Neural cell (in vitro differentiated cells): ENCODE data around the gene PHACTR2.

Experiments
- CTCF ChIP-seq: fragments of 450-650 bp; IDR thresholded peaks from 2 replicates; pipeline ENCODE4 v1.5.1; 2014; ENCODE audit warnings: antibody characterized with exemption, mild to moderate bottlenecking, moderate library complexity; ENCODE audit not compliant: poor library complexity, severe bottlenecking
- REST ChIP-seq: IDR thresholded peaks from 2 replicates; pipeline ENCODE4 v1.6.1; 2012; ENCODE audit warnings: borderline replicate concordance

DNA sequence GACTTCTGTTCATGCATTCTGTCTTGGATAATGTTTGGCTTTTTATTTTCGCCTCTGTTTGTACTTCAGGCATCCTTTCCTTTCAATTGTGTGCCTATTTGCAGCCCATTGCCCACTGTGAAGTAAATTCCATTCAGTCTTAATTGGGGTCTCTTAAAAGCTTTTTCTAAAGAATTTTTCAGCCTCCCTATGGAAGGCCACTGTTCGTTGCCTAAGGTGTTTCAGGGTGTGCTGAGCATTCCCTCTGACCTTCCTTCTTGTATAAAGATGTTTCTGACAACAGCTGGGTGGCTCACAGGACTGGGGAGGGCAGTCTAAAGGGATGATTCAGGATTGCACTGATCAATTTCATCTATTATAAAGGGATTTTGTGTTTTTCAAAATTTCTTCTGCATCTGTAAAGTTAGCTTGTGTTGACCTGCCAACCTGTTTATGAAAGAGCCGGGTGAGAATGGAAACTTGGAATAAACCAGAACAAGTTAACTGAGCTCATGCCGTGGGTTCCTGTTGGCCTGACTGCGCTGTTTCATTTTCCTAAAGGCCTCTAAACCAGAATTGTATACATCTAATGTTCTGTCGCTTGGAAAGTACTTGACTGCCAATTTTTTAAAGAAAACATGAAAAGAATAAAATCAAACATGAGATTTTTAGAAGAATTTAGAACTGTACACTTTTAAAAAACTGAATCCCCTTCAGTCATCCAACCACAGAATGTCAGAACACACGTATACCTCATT, 14.3 kb downstream of the PHACTR2 start:
- no peak for TF ChIP-seq CTCF
- TF ChIP-seq REST = no peak
